ENCODE measurements around the gene PRDX5.

The PRDX5 gene

DNA sequence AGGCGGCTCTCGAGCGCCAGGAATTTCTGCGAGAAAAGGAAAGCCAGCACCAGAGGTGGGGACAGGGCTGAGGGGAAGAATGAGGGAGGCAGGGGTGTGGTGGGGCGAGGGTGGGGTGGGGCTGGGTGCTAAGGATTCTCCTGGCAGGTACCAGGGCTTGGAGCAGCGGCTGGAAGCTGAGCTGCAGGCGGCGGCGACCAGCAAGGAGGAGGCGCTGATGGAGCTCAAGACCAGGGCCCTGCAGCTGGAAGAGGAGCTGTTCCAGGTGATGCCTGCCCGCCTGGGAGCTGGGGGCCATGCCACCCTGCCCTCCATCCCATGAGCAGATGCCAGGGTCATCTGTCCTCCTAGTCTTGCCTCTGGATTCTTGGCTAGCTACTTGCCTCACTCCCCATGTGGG lies 31.5 kb downstream of the PRDX5 start:
- no peak for DNase-seq

DNA sequence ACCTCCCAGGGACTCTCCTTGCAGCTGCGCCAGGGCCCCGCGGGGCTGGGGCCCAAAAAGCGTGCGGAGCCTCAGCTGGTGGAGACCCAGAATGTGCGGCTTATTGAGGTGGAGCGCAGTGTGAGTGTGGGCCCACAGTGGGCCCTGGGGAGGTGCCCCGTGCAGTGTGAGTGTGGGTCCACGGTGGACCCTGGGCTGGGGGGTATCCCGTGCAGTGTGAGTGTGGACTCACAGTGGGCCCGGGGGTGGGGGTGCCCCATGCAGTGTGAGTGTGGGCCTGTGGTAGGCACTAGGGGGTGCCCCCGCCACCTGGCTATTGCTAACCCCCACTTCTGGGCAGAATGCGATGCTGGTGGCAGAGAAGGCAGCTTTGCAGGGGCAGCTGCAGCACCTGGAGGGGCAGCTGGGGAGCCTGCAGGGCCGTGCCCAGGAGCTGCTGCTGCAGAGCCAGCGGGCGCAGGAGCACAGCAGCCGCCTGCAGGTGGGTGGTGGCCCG lies 33.3 kb downstream of the PRDX5 start:
- DNase-seq, result no peak

DNA sequence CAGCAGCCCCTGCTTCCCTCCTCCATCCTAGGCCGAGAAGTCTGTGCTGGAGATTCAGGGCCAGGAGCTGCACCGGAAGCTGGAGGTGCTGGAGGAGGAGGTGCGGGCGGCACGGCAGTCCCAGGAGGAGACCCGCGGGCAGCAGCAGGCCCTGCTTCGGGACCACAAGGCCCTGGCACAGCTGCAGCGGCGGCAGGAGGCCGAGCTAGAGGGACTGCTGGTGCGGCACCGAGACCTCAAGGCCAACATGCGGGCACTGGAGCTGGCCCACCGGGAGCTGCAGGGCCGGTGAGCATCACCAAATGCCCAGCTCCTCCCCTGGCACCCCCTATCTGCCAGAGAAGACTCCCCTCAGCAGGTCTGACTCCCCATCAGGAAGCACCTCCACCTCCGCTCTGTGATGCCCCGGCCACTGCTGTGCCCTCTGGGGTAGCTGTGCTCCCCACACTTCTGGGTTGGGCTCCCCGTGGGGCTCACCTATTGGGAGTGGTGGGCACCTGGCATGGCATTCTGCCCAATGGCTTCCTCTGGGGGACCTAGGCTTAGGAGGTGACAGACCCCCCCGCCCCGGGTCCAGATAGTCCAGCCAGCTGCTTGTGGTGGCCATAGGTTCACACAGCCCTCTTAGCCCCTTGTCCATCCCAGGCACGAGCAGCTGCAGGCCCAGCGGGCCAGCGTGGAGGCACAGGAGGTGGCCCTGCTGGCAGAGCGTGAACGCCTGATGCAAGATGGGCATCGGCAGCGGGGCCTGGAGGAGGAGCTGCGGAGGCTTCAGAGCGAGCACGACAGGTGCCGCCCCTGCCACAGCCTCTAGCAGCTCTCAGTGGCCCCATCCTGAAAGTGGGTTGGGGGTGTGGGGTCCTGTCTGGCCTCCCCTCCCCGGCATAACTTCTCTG lies 34.4 kb downstream of the PRDX5 start:
- no peak for DNase-seq

DNA sequence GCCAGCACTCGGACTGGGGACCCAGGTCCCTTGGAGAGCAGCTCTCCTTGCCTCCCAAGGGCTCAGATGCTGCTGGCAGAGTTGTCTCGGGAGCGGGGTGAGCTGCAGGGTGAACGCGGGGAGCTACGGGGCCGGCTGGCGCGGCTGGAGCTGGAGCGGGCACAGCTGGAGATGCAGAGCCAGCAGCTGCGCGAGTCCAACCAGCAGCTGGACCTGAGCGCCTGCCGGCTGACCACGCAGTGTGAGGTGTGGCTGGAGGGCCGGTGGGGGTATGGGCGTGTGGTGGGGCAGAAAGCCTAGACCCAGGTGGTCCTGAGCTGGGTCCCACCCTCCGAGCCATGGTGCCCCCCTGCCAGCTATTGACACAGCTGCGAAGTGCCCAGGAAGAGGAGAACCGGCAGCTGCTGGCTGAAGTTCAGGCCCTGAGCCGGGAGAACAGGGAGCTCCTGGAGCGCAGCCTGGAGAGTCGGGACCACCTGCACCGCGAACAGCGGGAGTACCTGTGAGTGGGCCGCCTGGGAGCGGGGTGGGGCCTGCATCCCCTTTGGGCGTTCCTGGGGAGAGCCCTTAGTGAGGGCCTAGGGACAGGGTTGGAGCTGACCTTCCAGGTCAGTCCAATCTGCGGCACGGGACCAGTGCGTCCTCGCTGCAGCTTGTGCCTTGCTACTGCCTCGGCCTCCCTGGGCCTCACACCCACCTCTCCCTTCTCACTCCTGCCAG lies 35.2 kb downstream of the PRDX5 start:
- no peak for DNase-seq

DNA sequence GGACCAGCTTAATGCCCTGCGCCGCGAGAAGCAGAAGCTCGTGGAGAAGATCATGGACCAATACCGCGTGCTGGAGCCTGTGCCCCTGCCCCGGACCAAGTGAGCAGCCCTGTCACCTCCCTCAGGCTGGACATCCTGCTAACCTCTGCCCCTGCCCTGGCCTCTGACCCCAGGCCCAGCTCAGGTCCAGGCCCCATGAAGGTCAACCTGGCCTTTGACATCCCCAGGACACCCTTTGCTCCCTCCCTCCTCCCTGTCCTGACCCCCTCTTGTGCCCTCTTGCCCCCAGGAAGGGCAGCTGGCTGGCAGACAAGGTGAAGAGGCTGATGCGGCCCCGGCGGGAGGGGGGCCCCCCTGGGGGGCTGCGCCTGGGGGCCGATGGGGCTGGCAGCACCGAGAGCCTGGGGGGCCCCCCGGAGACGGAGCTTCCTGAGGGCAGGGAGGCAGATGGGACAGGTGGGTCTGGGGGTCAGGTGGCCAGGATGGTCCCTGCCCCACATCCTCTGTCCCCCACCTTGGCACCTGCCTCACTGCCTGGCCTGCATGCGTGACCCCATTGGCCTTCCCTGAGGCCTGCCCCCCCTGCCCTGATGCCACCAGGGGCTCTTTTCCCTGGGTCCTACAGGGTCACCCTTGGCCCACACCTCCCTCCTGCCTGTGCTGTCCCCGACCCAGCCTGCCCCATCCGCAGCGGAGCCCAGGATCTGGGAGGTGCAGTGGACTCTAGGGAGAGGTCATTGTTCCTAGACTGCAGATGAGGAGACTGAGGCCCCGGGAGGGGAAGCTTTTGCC lies 36.0 kb downstream of the PRDX5 start:
- DNase-seq, result no peak

DNA sequence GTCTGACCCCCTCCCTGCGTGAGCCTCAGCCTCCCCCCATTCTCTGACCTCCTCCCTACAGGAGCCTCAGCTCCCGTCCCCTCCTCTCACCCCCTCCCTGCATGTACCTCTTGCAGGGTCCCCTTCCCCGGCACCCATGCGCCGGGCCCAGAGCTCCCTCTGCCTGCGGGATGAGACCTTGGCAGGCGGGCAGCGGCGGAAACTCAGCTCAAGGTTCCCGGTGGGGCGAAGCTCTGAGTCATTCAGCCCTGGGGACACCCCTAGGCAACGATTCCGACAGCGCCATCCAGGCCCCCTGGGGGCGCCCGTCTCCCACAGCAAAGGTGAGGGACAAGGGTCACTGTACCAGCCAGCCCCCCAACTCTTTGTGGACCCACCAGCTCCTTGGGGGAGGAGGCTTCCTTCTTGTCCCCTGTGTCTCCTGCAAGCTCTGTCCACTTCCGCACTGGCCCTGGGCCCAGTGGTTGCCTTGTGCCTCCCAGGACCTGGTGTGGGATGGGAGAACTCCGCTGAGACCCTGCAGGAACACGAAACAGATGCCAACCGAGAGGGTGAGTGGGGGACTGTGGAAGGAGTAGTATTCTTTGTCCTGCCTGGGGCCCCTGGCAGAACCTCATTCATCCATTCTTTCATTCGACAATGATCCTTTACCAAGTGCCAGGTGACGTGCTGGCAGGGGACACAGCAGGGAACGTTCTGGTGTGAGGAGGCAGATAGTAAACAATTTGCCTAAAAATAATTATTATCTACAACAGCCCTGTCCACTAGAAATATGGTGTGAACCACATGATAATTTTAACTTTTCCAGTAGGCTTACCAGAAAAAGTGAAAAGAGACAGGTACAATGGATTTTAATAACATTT lies 37.4 kb downstream of the PRDX5 start:
- peak; percentile 48 to 64 for DNase-seq

DNA sequence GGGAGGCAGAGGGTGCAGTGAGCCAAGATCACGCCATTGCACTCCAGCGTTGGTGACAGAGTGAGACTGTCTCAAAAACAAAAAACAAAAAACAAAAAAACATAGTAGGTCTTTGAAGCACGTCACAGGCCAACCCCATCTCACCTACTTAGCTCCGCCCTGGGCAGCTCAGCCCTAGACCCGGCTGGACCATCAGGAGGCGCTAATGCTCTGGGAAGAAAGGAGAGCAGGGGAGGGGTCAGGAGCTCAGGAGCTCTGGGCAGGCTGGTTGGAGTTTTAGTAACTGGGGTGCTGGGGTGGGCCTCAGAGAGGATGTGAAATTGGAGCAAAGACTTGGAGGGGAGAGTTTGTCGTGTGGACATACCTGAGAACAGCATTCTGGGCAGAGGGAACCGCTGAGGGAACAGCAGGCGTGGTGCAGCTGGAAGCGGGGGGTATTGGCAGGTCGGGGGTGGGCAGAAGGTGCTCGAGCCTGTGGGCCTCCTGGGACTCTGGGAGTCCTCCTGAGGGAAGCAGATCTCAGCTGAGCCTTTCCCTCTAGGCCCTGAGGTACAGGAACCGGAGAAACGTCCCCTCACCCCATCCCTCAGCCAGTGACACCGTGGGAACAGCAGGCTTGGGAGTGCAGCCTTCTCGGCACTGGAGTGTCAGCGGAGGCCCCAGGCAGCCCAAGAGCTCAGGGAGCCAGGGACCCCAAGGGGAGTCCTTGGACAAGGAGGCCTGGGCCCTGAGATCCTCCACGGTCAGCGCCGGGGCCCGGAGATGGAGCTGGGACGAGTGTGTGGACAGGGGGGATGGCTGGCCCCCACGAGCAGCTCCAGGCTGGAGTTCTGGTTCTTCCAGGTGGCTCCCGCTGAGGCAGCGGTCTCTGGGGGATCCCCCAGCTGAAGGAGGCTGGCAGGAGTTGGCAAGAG lies 38.8 kb downstream of the PRDX5 start:
- DNase-seq, result peak; percentile 30 to 44

DNA sequence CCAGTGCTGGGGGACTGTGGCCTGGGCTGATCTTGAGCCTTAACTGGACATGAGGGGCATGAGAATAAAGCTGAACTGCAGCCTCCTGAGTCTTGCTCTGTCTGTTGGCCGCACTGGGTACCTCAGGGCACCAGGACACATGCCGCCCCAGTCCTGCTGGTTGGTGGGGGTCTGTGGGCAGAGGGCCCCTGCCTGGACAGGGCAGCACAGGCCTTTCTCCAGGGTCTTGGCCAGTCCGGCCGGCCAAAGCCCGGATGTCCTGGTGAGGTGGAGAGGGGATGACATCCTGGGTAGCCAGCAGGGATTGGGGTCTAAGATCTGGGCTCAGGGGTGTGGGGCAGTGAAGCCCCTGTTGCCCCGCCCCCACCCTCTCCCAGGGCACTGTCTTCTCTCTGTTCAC lies 39.5 kb downstream of the PRDX5 start:
- no peak for DNase-seq

DNA sequence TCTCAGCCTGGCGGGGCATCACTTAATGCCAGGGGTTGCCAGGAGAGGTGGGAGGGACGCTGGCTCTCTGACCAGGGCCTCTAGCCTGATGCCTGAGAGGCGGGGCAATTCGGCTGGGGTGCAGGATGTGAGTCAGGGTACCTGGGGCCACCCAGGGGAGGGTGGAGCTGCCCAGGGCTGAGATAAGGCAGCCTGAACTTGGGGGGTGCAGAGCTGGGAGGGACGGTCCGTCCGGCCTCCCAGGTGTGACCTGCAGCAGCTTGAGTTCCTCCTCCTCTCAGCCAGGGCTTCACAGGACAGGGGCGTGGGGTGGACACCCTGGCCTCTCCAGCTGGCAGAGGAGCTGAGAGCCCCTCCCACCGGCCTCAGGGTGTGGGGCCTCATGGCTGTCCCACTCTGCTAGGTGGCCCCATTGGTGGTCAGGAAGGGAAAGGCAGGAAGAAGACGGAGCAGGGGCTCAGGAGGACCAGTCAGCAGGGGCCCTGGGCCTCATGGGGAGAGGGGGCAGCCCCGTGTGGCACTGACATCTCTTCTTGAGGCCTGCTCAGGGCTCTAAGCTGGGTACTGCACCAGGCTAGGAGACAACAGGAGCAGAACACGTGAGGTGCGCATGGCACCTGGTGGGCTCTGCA lies 40.1 kb downstream of the PRDX5 start:
- DNase-seq, result no peak

DNA sequence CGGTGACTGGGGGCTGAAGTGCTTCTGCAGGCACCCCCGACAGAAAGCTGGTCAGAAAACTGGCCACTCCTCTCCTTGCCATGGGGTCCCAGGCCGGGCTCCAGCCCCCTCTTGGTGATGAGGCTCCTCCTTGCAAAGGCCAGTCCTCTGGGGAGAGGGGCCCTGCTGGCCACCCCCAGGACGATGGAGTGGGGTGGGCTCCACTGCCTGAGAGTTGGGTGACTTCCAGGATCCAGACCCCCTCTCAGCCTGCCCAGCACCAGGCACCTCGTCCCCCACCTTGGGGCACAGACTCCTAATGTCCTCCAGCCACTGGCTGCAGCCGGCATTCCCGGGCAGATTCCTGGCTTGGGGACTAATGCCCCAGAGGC lies 40.6 kb downstream of the PRDX5 start:
- no peak for DNase-seq

DNA sequence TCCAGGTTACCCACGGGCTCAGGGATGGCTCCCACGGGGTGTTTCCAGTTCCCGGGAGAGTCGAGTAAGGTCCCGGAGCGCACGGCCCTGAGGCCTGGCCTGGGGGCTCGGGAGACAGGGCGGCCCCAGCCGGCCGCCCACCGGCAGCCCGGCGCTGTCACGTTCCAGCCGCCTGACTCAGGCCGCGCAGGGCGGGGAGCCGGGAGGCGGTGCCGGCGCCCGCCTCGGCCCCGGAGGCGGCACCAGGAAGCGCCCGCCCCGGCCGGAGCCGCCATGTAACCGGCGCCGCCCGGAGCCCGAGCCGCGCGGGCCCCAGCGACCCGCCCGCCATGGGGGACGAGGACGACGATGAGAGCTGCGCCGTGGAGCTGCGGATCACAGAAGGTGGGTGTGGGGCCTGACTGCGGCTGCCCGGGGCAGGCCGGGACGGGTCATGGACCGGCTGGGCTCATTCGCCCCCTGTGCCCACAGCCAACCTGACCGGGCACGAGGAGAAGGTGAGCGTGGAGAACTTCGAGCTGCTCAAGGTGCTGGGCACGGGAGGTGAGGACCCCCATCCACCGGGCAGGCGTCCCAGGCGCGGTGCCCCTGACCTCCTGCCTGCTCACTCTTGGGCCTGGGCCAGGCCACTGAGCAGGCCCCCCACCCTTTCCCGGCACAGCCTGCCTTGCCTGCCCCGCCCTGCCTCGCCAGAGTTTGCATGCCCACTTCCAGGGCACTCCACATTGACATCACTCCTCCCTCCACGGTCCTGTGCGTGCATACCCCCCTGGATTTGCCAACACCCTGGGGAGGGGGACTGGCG lies 41.2 kb downstream of the PRDX5 start, which contains the start of gene RPS6KA4:
Gene RPS6KA4, plus strand, starts transcription at position 256 of the 805 bp plus-strand sequence. Its CDS starts 74 bp downstream, at position 330.
- DNase-seq, result peak in 1 of 2 experiments; percentile 9

DNA sequence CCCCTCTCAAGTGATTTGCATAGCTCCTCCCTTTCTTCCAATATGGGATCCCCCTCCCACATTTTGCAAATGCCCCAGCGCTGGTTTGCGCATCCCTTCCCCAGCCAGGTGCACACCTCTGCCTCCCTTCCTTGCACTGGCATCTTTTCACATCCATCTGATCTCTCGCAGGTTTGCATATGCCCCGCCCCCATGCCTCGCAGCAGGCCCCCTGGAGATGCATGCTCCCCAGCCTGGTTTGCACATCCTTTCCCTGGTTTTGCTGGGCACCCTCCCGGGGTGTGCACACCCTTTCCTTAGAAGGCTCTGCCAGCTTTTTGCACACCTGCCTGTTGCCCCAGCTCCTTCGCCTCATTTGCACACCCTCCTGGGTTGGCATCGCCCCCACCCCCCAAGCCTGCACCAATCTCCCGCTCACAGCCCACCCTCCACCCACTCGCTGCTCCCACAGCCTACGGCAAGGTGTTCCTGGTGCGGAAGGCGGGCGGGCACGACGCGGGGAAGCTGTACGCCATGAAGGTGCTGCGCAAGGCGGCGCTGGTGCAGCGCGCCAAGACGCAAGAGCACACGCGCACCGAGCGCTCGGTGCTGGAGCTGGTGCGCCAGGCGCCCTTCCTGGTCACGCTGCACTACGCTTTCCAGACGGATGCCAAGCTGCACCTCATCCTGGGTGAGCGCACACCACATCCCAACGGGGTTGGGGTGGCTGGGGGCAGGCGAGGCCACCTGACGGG lies 42.0 kb downstream of the PRDX5 start:
- peak; percentile 21 to 39 for DNase-seq

DNA sequence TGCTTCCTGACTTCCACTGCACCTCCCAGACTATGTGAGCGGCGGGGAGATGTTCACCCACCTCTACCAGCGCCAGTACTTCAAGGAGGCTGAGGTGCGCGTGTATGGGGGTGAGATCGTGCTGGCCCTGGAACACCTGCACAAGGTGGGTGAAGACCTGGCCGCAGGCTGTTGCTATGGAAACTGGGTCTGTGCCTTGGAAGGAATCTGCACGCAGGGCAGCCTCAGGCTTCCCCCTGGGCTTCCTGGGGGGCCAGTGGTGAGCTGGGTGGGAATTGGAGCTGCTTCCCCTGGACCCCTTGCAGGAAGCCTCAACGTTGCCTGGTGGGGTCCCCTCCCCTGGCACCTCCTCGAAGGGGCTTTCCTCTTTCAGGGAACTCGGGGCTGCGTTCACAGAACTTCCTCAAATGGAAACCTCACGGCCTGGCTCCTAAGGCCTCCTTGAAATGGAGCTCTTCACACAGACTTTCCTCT lies 42.6 kb downstream of the PRDX5 start:
- DNase-seq, result peak; percentile 38 to 42

DNA sequence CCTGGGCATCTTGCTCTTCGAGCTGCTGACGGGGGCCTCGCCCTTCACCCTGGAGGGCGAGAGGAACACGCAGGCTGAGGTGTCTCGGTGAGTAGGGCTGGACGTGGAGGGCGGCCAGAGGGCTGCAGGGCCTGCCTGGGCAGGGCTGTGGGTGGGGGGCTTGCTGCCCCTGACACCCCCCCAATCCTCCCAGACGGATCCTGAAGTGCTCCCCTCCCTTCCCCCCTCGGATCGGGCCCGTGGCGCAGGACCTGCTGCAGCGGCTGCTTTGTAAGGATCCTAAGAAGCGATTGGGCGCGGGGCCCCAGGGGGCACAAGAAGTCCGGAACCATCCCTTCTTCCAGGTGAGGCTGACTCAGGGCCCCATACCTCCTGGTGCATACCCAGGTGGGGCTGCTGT lies 43.7 kb downstream of the PRDX5 start:
- DNase-seq, result no peak

DNA sequence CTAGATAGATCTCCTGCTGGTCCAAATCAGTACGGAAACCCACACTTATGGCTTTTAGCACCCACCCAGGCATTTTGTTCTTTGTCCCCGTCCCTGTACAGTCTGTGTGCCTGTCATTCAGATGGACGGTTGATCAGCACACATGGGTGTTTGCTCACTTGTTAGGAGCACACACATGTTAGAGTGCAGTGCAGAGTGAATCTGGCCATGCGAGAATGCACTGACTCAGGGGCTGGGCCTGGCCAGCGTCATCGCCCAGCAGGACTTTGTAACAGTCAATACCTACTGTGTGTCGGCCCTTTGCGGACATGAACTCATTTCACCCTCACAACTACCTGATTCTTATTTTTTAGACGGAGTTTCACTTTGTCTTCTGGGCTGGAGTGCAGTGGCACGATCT lies 44.4 kb downstream of the PRDX5 start:
- DNase-seq, result no peak

DNA sequence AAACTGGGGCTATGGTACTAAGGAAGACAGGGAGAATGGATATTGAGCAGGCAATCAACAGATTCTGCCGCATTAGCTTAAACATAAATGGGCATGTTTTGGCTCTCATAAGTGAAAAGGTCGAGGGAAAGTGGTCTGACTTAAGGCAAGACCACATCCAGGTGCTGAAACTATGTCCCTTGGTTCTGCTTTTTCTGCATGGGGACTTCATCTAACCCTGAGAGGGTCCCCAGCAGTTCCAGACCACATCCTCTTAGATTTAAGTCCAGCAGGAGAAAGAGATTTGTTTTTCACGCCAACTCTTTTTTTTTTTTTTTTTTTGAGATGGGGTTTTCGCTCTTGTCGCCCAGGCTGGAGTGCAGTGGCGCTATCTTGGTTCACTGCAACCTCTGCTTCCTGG lies 46.5 kb downstream of the PRDX5 start:
- no peak for DNase-seq

DNA sequence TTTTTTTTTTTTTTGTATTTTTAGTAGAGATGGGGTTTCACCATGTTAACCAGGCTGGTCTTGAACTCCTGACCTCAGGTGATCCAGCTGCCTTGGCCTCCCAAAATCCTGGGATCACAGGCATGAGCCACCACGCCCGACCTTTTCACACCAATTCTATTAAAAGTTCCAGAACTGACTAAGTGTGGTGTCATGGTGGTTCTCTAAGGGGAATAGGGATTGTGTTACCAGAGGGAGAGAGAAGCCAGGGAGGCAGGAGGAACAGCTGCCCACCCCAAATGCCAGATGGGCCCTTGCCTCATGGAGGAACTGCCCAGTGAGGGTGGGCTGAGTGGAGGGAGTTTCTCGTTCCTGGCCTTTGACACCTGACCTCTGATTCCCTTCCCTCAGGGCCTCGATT lies 47.0 kb downstream of the PRDX5 start:
- DNase-seq, result no peak

DNA sequence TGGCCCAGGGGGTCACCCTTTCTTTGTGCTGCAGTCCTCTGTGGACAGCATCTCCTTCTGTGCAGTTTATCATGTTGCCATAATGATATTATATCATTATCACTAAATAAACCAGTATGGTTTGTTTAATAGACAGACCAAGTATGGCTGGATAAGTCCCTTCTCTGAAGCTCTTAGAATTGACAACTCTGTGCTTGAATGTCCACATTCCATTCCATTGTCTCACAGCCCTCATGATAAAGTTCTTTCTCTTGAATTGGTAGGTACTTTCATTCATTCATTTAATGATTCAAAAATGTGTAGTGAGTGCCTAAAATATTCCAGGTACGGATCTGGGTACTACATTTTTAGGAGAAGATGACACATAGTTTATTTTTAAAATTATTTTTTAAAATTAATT lies 48.8 kb downstream of the PRDX5 start:
- no peak for DNase-seq

Measured in AML-193 (cell line).